Ovary (tissue), 9 donors: ENCODE measurements around the gene DDX49. TPM values are rescaled to one million over a fixed set of nuclear protein-coding genes. Genes with fewer than 3 reads are reported as not detected.

Experiments
- DNase-seq, 5 donors: peaks; one replicate each; pipeline ENCODE4 v3.0.0-alpha.2; 2019 to 2020
- H3K27ac ChIP-seq, 2 donors: fragments of 200-600 bp; one replicate each; pipeline versions ENCODE4 v1.5.1 to v1.8.0; 2019 to 2022
- H3K27me3 ChIP-seq: fragments of 200-600 bp; one replicate; pipeline ENCODE4 v1.8.0; 2022
- H3K36me3 ChIP-seq: fragments of 200-600 bp; sonication (generic); one replicate; pipeline ENCODE4 v1.5.1; 2019
- H3K4me1 ChIP-seq: one replicate; pipeline ENCODE4 v1.8.1; 2013; ENCODE audit warnings: mild to moderate bottlenecking, moderate library complexity; ENCODE audit not compliant: insufficient read depth
- H3K4me3 ChIP-seq: fragments of 200-600 bp; sonication (generic); one replicate; pipeline ENCODE4 v1.5.1; 2017
- H3K9me3 ChIP-seq, 2 donors: fragments of 200-600 bp in 1 of 2; sonication (generic) in 1 of 2; one replicate each; pipeline versions ENCODE4 v1.5.1 to v1.8.1; 2013 to 2019; ENCODE audit warnings: mild to moderate bottlenecking in 1 of 2, moderate library complexity in 1 of 2
- CTCF ChIP-seq, 3 donors: fragments of 450-650 bp in 2 of 3; fragments of 200-600 bp in 1 of 3; IDR thresholded peaks; one replicate each; pipeline versions ENCODE4 v1.5.1 to v1.8.0; 2016 to 2022; ENCODE audit warnings: antibody characterized with exemption in 3 of 3, mild to moderate bottlenecking in 1 of 3
- EP300 ChIP-seq: sonication (generic); formaldehyde crosslinking; IDR thresholded peaks from one replicate; pipeline ENCODE4 v1.6.1; 2017; ENCODE audit warnings: antibody characterized with exemption
- POLR2A ChIP-seq: fragments of 450-650 bp; IDR thresholded peaks from one replicate; pipeline ENCODE4 v1.6.1; 2017; ENCODE audit warnings: antibody characterized with exemption, mild to moderate bottlenecking, moderate library complexity
- WGBS, 3 donors: extraction: QIAGEN DNeasy Blood & Tissue Kit in 1 of 3; methylation state at CpG; one replicate each; pipeline versions ENCODE4 v1.1.5 to v1.1.7; 2013 to 2017; 5-methylcytosine and 5-hydroxymethylcytosine counted together
- intact Hi-C, 4 donors: fragments of 100-400 bp; cut with DNase I; formaldehyde crosslinking; loops; one replicate each; pipeline versions ENCODE4 v1.11.0 to v1.15.1; 2022 to 2023
- polyA plus RNA-seq, 2 donors: library from polyadenylated mRNA; stranded (reverse); fragments of 200-250 nt in 1 of 2; fragments of 350-450 nt in 1 of 2; fragmentation: Illumina TruSeq in 1 of 2; extraction: RNeasy Lipid Tissue Mini Kit (QIAGEN cat#74804) in 1 of 2; gene quantifications; one replicate each; pipeline ENCODE4 v1.2.3, GENCODE V29; 2013 to 2014
- total RNA-seq, 7 donors: library from RNA; depleted of rRNA in 2 of 7; stranded (reverse); fragments of >200 nt in 2 of 7; fragmentation: NEBNext Ultra II Directional in 3 of 7; extraction: Animal tissue kit (Norgen Biotek cat#: 25700) in 3 of 7; gene quantifications; one replicate each; pipeline versions ENCODE4 v1.1.0 to v1.2.4, GENCODE V29; 2016 to 2023
- donor health status: DM: no; HTN: no; CAD: no; lungs with moderate emphysema.
- donor health status: DM: no; HTN: no; CAD: no.
- donor health status: Bipolar disorder and iron deficiency.
- donor health status: DM: yes; HTN: yes; CAD: no.
- donor health status: DM: no; HTN: no; CAD: no.
- donor health status: DM: yes; HTN: yes; CAD: no.

Gene DDX49
- total and polyA plus RNA-seq, 9 donors: 19.4 to 37.9 (median 32.8) TPM

- no peak for DNase-seq
- H3K36me3 ChIP-seq: no peaks in the 10 kb centered on the region
- intact Hi-C loops: no loop called here
- no peaks in the 10 kb centered on the region for H3K9me3 ChIP-seq
- H3K4me3 ChIP-seq: no peak overlapping the region
- 84 to 90% (median 87%) methylated on average over 3 of the region's 3 CpGs for WGBS, 3 donors
- no peaks in the 10 kb centered on the region for H3K4me1 ChIP-seq
- H3K27ac ChIP-seq: no peak overlapping the region
- no peaks in the 10 kb centered on the region for H3K27me3 ChIP-seq
- TF ChIP-seq CTCF (IDR thresholded peaks at IDR 0.05) (no peak), EP300 (no peak), POLR2A (no peak)
Measured at GRCh38 chr19:18954094-18954493, 34.6 kb downstream of the DDX49 start.

GRCh38 chr19:18955042-18955441, 35.5 kb downstream of the DDX49 start:
- Histone ChIP-seq H3K4me3 (no peak overlapping the region), H3K9me3 (no peaks in the 10 kb centered on the region), H3K36me3 (no peaks in the 10 kb centered on the region), H3K27ac (no peak overlapping the region), H3K27me3 (no peaks in the 10 kb centered on the region), H3K4me1 (no peaks in the 10 kb centered on the region)
- intact Hi-C loops: no loop called here
- DNase-seq: no peak
- 85 to 96% (median 92%) methylated on average over 2 of the region's 2 CpGs for WGBS, 3 donors
- no peak for TF ChIP-seq POLR2A
- no peak for TF ChIP-seq EP300
- TF ChIP-seq CTCF (IDR thresholded peaks at IDR 0.05): no peak

- Histone ChIP-seq H3K27me3 (no peaks in the 10 kb centered on the region), H3K4me1 (no peaks in the 10 kb centered on the region), H3K36me3 (no peaks in the 10 kb centered on the region), H3K4me3 (no peak overlapping the region), H3K27ac (no peak overlapping the region), H3K9me3 (no peaks in the 10 kb centered on the region)
- DNase-seq: no peak
- TF ChIP-seq POLR2A (no peak), EP300 (no peak), CTCF (IDR thresholded peaks at IDR 0.05) (no peak)
- 77 to 90% (median 82%) methylated on average over 4 of the region's 4 CpGs for WGBS, 3 donors
- intact Hi-C loops: no loop called here
Measured at GRCh38 chr19:18960370-18960769, 40.9 kb downstream of the DDX49 start.

- DNase-seq: no peak
- H3K4me1 ChIP-seq: no peaks in the 10 kb centered on the region
- no peak overlapping the region for H3K4me3 ChIP-seq
- H3K9me3 ChIP-seq: no peaks in the 10 kb centered on the region
- no peak overlapping the region for H3K27ac ChIP-seq
- intact Hi-C loops: no loop called here
- H3K27me3 ChIP-seq: no peaks in the 10 kb centered on the region
- H3K36me3 ChIP-seq: no peaks in the 10 kb centered on the region
- WGBS, 3 donors: 20 to 28% (median 21%) methylated on average over 20 to 26 of the region's 26 CpGs
- no peak for TF ChIP-seq EP300
- no peak for TF ChIP-seq POLR2A
- TF ChIP-seq CTCF (IDR thresholded peaks at IDR 0.05): no peak
Measured at GRCh38 chr19:18961767-18962620, 42.5 kb downstream of the DDX49 start.
